PC-9 (cell line): ENCODE measurements around the gene CHURC1.

Source experiments
- EZH2 ChIP-seq: fragments of 200-600 bp; sonication (generic); IDR thresholded peaks from 2 replicates; pipeline ENCODE4 v1.8.0; 2017; ENCODE audit warnings: antibody characterized with exemption, low read depth
- TF ChIP-seq, protein P1 (sequence below): fragments of 200-600 bp; sonication (generic); conservative IDR thresholded peaks from 2 replicates; pipeline ENCODE4 v1.6.1; 2017; ENCODE audit warnings: mixed run types, antibody characterized with exemption, mild to moderate bottlenecking, moderate library complexity

DNA sequence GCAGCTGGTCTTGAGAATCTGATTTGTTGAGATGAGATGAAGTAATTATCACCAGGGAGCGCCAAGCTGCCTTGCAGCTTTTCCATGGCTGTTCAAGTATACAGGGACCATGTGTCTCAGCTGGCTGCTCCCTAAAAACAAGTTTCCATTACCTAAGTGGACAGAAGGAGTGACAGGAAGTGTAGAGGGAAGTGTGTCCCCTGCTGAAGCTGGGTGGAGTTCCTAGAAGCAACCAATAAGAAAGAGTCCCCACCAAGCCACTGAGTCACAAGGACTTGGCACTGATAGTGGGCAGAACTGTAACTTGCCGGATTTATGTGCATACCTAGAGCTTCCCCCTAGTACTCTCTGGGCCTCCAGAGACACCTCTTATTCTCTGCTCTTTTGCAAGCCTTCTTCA is 29.8 kb downstream of the CHURC1 start:
- TF ChIP-seq, protein P1, sequence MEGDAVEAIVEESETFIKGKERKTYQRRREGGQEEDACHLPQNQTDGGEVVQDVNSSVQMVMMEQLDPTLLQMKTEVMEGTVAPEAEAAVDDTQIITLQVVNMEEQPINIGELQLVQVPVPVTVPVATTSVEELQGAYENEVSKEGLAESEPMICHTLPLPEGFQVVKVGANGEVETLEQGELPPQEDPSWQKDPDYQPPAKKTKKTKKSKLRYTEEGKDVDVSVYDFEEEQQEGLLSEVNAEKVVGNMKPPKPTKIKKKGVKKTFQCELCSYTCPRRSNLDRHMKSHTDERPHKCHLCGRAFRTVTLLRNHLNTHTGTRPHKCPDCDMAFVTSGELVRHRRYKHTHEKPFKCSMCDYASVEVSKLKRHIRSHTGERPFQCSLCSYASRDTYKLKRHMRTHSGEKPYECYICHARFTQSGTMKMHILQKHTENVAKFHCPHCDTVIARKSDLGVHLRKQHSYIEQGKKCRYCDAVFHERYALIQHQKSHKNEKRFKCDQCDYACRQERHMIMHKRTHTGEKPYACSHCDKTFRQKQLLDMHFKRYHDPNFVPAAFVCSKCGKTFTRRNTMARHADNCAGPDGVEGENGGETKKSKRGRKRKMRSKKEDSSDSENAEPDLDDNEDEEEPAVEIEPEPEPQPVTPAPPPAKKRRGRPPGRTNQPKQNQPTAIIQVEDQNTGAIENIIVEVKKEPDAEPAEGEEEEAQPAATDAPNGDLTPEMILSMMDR = no peak
- no peak for TF ChIP-seq EZH2
